HEK293T (cell line): ENCODE measurements around the gene FCHO2.

ENCODE experiments used
- L3MBTL2 ChIP-seq: fragments of 450-650 bp; conservative IDR thresholded peaks from 2 replicates; pipeline ENCODE4 v1.6.1; 2016; ENCODE audit warnings: mild to moderate bottlenecking
- NFRKB ChIP-seq: fragments of 450-650 bp; IDR thresholded peaks from 2 replicates; pipeline ENCODE4 v1.6.1; 2016; ENCODE audit warnings: mild to moderate bottlenecking, moderate library complexity
- PKNOX1 ChIP-seq: fragments of 450-650 bp; IDR thresholded peaks from 2 replicates; pipeline ENCODE4 v1.6.1; 2016
- SP1 ChIP-seq: fragments of 450-650 bp; IDR thresholded peaks from 2 replicates; pipeline ENCODE4 v1.6.1; 2017

- TF ChIP-seq SP1 (no peak), L3MBTL2 (no peak), PKNOX1 (no peak), NFRKB (no peak)
These were observed 165.2 kb downstream of the FCHO2 start for GRCh38 chr5:73121119-73121463.
